ENCODE results near the gene SALL4.

GRCh38 chr20:51848346-51848745 is 46.0 kb upstream of the SALL4 start:
- no peak for TF ChIP-seq PKNOX1 (IDR thresholded peaks at IDR 0.05)
- no peak for TF ChIP-seq TARDBP (IDR thresholded peaks at IDR 0.05)
- TF ChIP-seq HDGF (IDR thresholded peaks at IDR 0.05; ENCODE audit: borderline replicate concordance): no peak
- no peak for TF ChIP-seq BHLHE40 (IDR thresholded peaks at IDR 0.05; ENCODE audit: borderline replicate concordance)
- TF ChIP-seq L3MBTL2 (conservative IDR thresholded peaks at IDR 0.05): no peak
- no peak for TF ChIP-seq SP1 (IDR thresholded peaks at IDR 0.05)
- TF ChIP-seq NFRKB (IDR thresholded peaks at IDR 0.05): no peak
- TF ChIP-seq ELF4 (IDR thresholded peaks at IDR 0.05): no peak
- TF ChIP-seq ARNT (IDR thresholded peaks at IDR 0.05): no peak
- TF ChIP-seq ZNF384 (IDR thresholded peaks at IDR 0.05): no peak

Measured in HEK293T (cell line).